HL-60 (cell line): ENCODE data around the gene DIPK1A.

ENCODE experiments used
- DNase-seq, 2 experiments: peaks; one replicate each; pipeline ENCODE4 v3.0.0-alpha.2; 2010 to 2020; ENCODE audit warnings: low read depth in 1 of 2, low spot score in 1 of 2
- H3K27ac ChIP-seq: fragments of 250-450 bp; sonication (Bioruptor Pico); replicated peaks from 2 replicates; pipeline ENCODE4 v1.5.1; 2020; ENCODE audit warnings: mild to moderate bottlenecking, moderate library complexity
- H3K27me3 ChIP-seq: fragments of 250-450 bp; sonication (Bioruptor Pico); 2 replicates; pipeline ENCODE4 v1.5.1; 2021; ENCODE audit warnings: mild to moderate bottlenecking, moderate library complexity; ENCODE audit not compliant: insufficient read depth, poor library complexity, severe bottlenecking
- H3K4me3 ChIP-seq: replicated peaks from 2 replicates; pipeline ENCODE4 v1.5.1; 2011; ENCODE audit warnings: mild to moderate bottlenecking, control low read depth, low read length; ENCODE audit not compliant: insufficient read depth
- GABPA ChIP-seq: IDR thresholded peaks from 2 replicates; pipeline ENCODE4 v1.6.1; 2012; ENCODE audit warnings: low read depth
- POLR2AphosphoS5 ChIP-seq: IDR thresholded peaks from 2 replicates; pipeline ENCODE4 v1.6.1; 2012; ENCODE audit warnings: low read depth
- SPI1 ChIP-seq: IDR thresholded peaks from 2 replicates; pipeline ENCODE4 v1.6.1; 2012; ENCODE audit warnings: low read depth, mild to moderate bottlenecking, borderline replicate concordance
- TF ChIP-seq, protein P1 (sequence below): IDR thresholded peaks from one replicate; pipeline ENCODE4 v1.5.1; 2011; ENCODE audit warnings: low read length, control low read depth, inconsistent platforms; ENCODE audit not compliant: insufficient read depth
- TF ChIP-seq, protein P2 (sequence below): IDR thresholded peaks from 2 replicates; pipeline ENCODE4 v1.6.1; 2012; ENCODE audit warnings: low read depth; ENCODE audit not compliant: insufficient replicate concordance

The DIPK1A gene

DNA sequence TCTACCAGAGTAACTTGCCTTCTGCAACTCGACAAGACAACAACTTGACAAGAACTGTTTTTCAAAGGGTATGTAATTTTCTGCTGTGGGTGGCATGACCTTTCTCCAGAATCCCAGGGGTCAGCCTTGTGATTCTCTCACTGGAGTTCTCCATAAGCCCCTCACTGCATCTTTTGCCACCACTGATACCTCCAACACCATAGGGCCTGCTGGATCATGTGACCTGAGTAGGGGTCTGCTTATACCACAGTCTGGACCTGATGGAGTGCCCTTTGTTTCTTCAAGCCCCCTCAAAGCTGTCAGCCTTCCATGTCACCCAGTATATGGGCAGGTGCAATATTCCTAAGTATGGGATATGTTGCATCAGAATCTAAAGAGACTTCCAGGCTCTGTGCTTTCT, 31.6 kb upstream of the DIPK1A start:
- TF ChIP-seq POLR2AphosphoS5 (no peak), SPI1 (no peak)
- TF ChIP-seq, protein P1, sequence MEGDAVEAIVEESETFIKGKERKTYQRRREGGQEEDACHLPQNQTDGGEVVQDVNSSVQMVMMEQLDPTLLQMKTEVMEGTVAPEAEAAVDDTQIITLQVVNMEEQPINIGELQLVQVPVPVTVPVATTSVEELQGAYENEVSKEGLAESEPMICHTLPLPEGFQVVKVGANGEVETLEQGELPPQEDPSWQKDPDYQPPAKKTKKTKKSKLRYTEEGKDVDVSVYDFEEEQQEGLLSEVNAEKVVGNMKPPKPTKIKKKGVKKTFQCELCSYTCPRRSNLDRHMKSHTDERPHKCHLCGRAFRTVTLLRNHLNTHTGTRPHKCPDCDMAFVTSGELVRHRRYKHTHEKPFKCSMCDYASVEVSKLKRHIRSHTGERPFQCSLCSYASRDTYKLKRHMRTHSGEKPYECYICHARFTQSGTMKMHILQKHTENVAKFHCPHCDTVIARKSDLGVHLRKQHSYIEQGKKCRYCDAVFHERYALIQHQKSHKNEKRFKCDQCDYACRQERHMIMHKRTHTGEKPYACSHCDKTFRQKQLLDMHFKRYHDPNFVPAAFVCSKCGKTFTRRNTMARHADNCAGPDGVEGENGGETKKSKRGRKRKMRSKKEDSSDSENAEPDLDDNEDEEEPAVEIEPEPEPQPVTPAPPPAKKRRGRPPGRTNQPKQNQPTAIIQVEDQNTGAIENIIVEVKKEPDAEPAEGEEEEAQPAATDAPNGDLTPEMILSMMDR, result no peak
- TF ChIP-seq, protein P2, sequence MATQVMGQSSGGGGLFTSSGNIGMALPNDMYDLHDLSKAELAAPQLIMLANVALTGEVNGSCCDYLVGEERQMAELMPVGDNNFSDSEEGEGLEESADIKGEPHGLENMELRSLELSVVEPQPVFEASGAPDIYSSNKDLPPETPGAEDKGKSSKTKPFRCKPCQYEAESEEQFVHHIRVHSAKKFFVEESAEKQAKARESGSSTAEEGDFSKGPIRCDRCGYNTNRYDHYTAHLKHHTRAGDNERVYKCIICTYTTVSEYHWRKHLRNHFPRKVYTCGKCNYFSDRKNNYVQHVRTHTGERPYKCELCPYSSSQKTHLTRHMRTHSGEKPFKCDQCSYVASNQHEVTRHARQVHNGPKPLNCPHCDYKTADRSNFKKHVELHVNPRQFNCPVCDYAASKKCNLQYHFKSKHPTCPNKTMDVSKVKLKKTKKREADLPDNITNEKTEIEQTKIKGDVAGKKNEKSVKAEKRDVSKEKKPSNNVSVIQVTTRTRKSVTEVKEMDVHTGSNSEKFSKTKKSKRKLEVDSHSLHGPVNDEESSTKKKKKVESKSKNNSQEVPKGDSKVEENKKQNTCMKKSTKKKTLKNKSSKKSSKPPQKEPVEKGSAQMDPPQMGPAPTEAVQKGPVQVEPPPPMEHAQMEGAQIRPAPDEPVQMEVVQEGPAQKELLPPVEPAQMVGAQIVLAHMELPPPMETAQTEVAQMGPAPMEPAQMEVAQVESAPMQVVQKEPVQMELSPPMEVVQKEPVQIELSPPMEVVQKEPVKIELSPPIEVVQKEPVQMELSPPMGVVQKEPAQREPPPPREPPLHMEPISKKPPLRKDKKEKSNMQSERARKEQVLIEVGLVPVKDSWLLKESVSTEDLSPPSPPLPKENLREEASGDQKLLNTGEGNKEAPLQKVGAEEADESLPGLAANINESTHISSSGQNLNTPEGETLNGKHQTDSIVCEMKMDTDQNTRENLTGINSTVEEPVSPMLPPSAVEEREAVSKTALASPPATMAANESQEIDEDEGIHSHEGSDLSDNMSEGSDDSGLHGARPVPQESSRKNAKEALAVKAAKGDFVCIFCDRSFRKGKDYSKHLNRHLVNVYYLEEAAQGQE, result no peak
- no peak for DNase-seq
- Histone ChIP-seq H3K27ac (no peak overlapping the region), H3K4me3 (no peak overlapping the region), H3K27me3 (no peaks in the 10 kb centered on the region)

DNA sequence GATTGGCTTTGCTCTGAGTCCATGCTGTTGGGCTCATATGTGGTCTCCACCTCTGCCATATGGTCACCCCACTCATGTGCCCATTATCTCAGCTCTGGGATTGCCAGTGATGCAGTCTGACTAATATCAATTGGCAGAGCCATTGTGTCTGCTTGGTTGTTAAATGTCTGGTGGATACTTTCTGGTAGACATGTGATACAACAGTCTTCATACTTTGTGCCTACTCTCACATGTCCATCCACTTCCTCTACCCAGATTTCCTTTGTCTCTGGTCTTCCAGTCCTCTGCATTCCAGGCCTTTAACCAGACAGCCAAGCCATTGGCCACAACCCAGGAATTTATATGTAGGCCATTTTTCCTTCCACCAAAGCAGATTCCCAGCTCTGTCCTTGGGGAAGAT, 30.8 kb upstream of the DIPK1A start:
- H3K4me3 ChIP-seq, result no peak overlapping the region
- H3K27ac ChIP-seq, result no peak overlapping the region
- TF ChIP-seq, protein P2, result no peak
- TF ChIP-seq, protein P1, result no peak
- TF ChIP-seq SPI1 (no peak), POLR2AphosphoS5 (no peak), GABPA (no peak)
- H3K27me3 ChIP-seq, result no peaks in the 10 kb centered on the region
- DNase-seq, result no peak

DNA sequence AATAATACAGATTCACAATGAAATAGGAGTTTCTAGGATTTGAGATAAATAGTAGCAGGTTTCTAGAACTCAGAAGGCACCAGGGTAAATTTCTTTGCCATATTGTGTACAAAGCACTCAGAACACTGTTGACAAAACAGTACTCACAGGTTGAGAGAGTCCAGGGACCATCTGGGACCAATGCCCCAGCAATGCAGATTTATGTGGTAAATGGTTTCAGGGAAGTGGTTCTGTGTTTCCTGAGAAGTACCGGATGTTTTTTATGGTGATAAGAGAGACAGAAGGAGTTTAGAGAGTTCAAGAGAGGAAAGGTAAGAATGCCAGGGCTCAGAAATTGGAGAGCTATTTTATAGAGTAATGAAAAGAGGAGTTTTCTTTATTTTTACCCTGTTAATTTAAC, 29.6 kb upstream of the DIPK1A start:
- TF ChIP-seq SPI1 (no peak), GABPA (no peak), POLR2AphosphoS5 (no peak)
- TF ChIP-seq, protein P1, result no peak
- TF ChIP-seq, protein P2, result no peak
- H3K4me3 ChIP-seq, result no peak overlapping the region
- DNase-seq, result no peak
- H3K27me3 ChIP-seq, result no peaks in the 10 kb centered on the region
- no peak overlapping the region for H3K27ac ChIP-seq
